HepG2 (cell line): ENCODE data around the gene TMEM8B. TPM values are rescaled to one million over a fixed set of nuclear protein-coding genes. Genes with fewer than 3 reads are reported as not detected.

ENCODE experiments used
- ATAC-seq: fragments of 200-7000 bp; cut with Tn5 transposase; 3 replicates; pipeline ENCODE4 v1.9.1; 2020; ENCODE audit warnings: mild to moderate bottlenecking, moderate library complexity
- BruUV-seq: library from RNA; stranded (reverse); fragments of 400-500 nt; replicated peaks from 2 replicates; lab custom pipeline; 2021; lab: Mats Ljungman, UMichigan
- CTCF ChIA-PET: fragments of 300-600 bp; formaldehyde crosslinking; extraction: SDS; loops from one replicate; lab custom pipeline; 2021; ENCODE audit warnings: low total read pairs, inconsistent platforms, low intra/inter-chr PET ratio; lab: Yijun Ruan, JAX
- POLR2A ChIA-PET: fragments of 350-600 bp; sonication (Branson Sonifier 250); formaldehyde crosslinking; loops from one replicate; lab custom pipeline; 2020; ENCODE audit warnings: antibody characterized with exemption, inconsistent platforms; lab: Yijun Ruan, JAX
- DNase-seq: peaks from one replicate; pipeline ENCODE4 v3.0.0-alpha.2; 2015; ENCODE audit warnings: low spot score
- FAIRE-seq: peaks from 3 replicates; lab custom pipeline; 2011; peaks lifted over from hg19 to GRCh38; lab: Jason Lieb, UNC
- H2AFZ ChIP-seq: one replicate; pipeline ENCODE4 v1.6.1; 2011; ENCODE audit warnings: low read length, inconsistent platforms
- H3K27ac ChIP-seq: fragments of 300-600 bp; 3 replicates; pipeline ENCODE4 v1.8.0; 2011; ENCODE audit warnings: mixed run types, mild to moderate bottlenecking, mixed read lengths, low read length, inconsistent platforms; ENCODE audit not compliant: insufficient read depth; ENCODE audit errors: extremely low read length
- H3K27me3 ChIP-seq, 2 experiments: fragments of 200-600 bp in 1 of 2; 2 replicates in 1 of 2; 3 replicates in 1 of 2; pipeline versions ENCODE4 v1.6.0 to v1.8.0; 2011; ENCODE audit warnings: low read length in 2 of 2, mild to moderate bottlenecking in 2 of 2, moderate library complexity in 2 of 2, inconsistent platforms in 1 of 2; ENCODE audit not compliant: insufficient read depth in 2 of 2, control insufficient read depth in 1 of 2
- H3K36me3 ChIP-seq, 2 experiments: fragments of 200-600 bp in 1 of 2; replicated peaks in 1 of 2; 2 replicates in 1 of 2; 3 replicates in 1 of 2; pipeline versions ENCODE4 v1.5.1 to v1.8.0; 2011; ENCODE audit warnings: low read length in 2 of 2, inconsistent platforms in 1 of 2; ENCODE audit not compliant: insufficient read depth in 2 of 2, control insufficient read depth in 1 of 2
- H3K4me1 ChIP-seq: 2 replicates; pipeline ENCODE4 v1.5.1; 2012; ENCODE audit warnings: low read length, inconsistent platforms; ENCODE audit not compliant: insufficient read depth
- H3K4me2 ChIP-seq: 2 replicates; pipeline ENCODE4 v1.6.0; 2011; ENCODE audit warnings: low read depth, low read length, inconsistent platforms
- H3K4me3 ChIP-seq, 3 experiments: fragments of 200-600 bp in 1 of 3; sonication (generic), shearing (Covaris generic) in 1 of 3; replicated peaks in 1 of 3; 2 replicates each; pipeline ENCODE4 v1.5.1; 2011 to 2016; ENCODE audit warnings: low read length in 3 of 3, inconsistent platforms in 2 of 3, low read depth in 2 of 3, mild to moderate bottlenecking in 2 of 3, control low read depth in 1 of 3, mixed read lengths in 1 of 3; ENCODE audit not compliant: insufficient read depth in 1 of 3
- H3K79me2 ChIP-seq: one replicate; pipeline ENCODE4 v1.6.1; 2011; ENCODE audit warnings: low read length, inconsistent platforms; ENCODE audit not compliant: insufficient read depth
- H3K9ac ChIP-seq: 2 replicates; pipeline ENCODE4 v1.6.0; 2011; ENCODE audit warnings: mild to moderate bottlenecking, low read depth, low read length, inconsistent platforms; ENCODE audit not compliant: insufficient read depth
- H3K9me3 ChIP-seq: 2 replicates; pipeline ENCODE4 v1.5.1; 2012; ENCODE audit warnings: mild to moderate bottlenecking, low read length
- H4K20me1 ChIP-seq: 2 replicates; pipeline ENCODE4 v1.6.0; 2011; ENCODE audit warnings: inconsistent platforms, mild to moderate bottlenecking, low read length, moderate library complexity; ENCODE audit not compliant: insufficient read depth
- CC2D1A ChIP-seq: sonication (generic); formaldehyde crosslinking; IDR thresholded peaks from 2 replicates; pipeline ENCODE4 v1.8.1; 2023; ENCODE audit warnings: mild to moderate bottlenecking, missing genetic modification reagents
- FOXO1 ChIP-seq: sonication (generic); formaldehyde crosslinking; IDR thresholded peaks from 2 replicates; pipeline ENCODE4 v1.4.0; 2020; ENCODE audit warnings: missing genetic modification reagents
- GTF2F1 ChIP-seq: fragments of 150-350 bp; IDR thresholded peaks from 2 replicates; pipeline ENCODE4 v1.6.1; 2014; ENCODE audit warnings: low read length
- KLF9 ChIP-seq: IDR thresholded peaks from 2 replicates; pipeline ENCODE4 v1.6.1; 2016; ENCODE audit warnings: low read depth
- MED13 ChIP-seq: sonication (generic); formaldehyde crosslinking; IDR thresholded peaks from 2 replicates; pipeline ENCODE4 v1.5.0; 2020; ENCODE audit warnings: missing genetic modification reagents
- PTBP1 ChIP-seq: fragments of 200-400 bp; formaldehyde crosslinking; IDR thresholded peaks from 2 replicates; pipeline ENCODE4 v1.6.1; 2018; ENCODE audit warnings: low read length, low read depth; ENCODE audit not compliant: poor library complexity, severe bottlenecking
- RFX5 ChIP-seq: IDR thresholded peaks from 2 replicates; pipeline ENCODE4 v1.6.1; 2011; ENCODE audit warnings: low read depth, low read length, improper control_type of control experiment
- RORA ChIP-seq: sonication (generic); formaldehyde crosslinking; IDR thresholded peaks from 2 replicates; pipeline ENCODE4 v1.5.0; 2020; ENCODE audit warnings: mild to moderate bottlenecking, missing genetic modification reagents, moderate library complexity
- THAP11 ChIP-seq: IDR thresholded peaks from 2 replicates; pipeline ENCODE4 v1.6.1; 2016; ENCODE audit warnings: missing biosample characterization, missing genetic modification reagents
- ZNF232 ChIP-seq: sonication (generic); formaldehyde crosslinking; IDR thresholded peaks from 2 replicates; pipeline ENCODE4 v1.4.0; 2020; ENCODE audit warnings: missing genetic modification reagents, borderline replicate concordance
- ZNF441 ChIP-seq: sonication (generic); formaldehyde crosslinking; IDR thresholded peaks from 2 replicates; pipeline ENCODE4 v1.7.0; 2021; ENCODE audit warnings: missing genetic modification reagents, borderline replicate concordance
- ZNF552 ChIP-seq: sonication (generic); formaldehyde crosslinking; IDR thresholded peaks from 2 replicates; pipeline ENCODE4 v1.9.0; 2022; ENCODE audit warnings: missing genetic modification reagents, mild to moderate bottlenecking, borderline replicate concordance
- WGBS: methylation state at CpG from one replicate; pipeline ENCODE4 v1.1.6; 2017; ENCODE audit warnings: low lambda C conversion rate; 5-methylcytosine and 5-hydroxymethylcytosine counted together
- in situ Hi-C: cut with HindIII; loops from 2 replicates; pipeline ENCODE4 v1.10.0; 2017; ENCODE audit warnings: low pct_unique_long_range_greater_than_20kb; ENCODE audit not compliant: extremely low pct_ligation_motif_present
- intact Hi-C: fragments of 100-400 bp; cut with micrococcal nuclease; formaldehyde crosslinking; loops from one replicate; pipeline ENCODE4 v1.10.0; 2022; ENCODE audit not compliant: unreplicated experiment
- polyA plus RNA-seq, 8 experiments: library from polyadenylated mRNA; depleted of rRNA in 3 of 8; stranded (reverse) in 7 of 8; unstranded in 1 of 8; fragments of >200 nt; fragmentation: Illumina TruSeq in 4 of 8; extraction: Trizol in 4 of 8; gene quantifications; 2 replicates each; pipeline versions ENCODE4 v1.2.1 to v1.2.3, GENCODE V29; 2011 to 2016; ENCODE audit warnings: low read depth in 4 of 8, missing spikeins in 1 of 8, mixed read lengths in 1 of 8; ENCODE audit not compliant: insufficient read depth in 1 of 8
- total RNA-seq, 5 experiments: library from RNA; depleted of rRNA; stranded (reverse); fragments of >200 nt; fragmentation: Illumina TruSeq; extraction: Trizol; gene quantifications; 2 replicates each; pipeline ENCODE4 v1.2.3, GENCODE V29; 2016; ENCODE audit warnings: low read depth in 1 of 5
- TF ChIP-seq, protein P1 (sequence below): sonication (generic); formaldehyde crosslinking; IDR thresholded peaks from 2 replicates; pipeline ENCODE4 v1.4.0; 2020; ENCODE audit warnings: mild to moderate bottlenecking, missing genetic modification reagents, borderline replicate concordance
- TF ChIP-seq, protein P2 (sequence below): sonication (generic); formaldehyde crosslinking; IDR thresholded peaks from 2 replicates; pipeline ENCODE4 v1.4.0; 2020; ENCODE audit warnings: missing genetic modification reagents, low read depth, mild to moderate bottlenecking, borderline replicate concordance
- TF ChIP-seq, protein P3 (sequence below): sonication (generic); formaldehyde crosslinking; IDR thresholded peaks from 2 replicates; pipeline ENCODE4 v1.4.0; 2020; ENCODE audit warnings: missing genetic modification reagents

Gene TMEM8B
- total and polyA plus RNA-seq, 2 of the 13 experiments (the other 11 are each of a cell fraction or from before 2014, with no cell fraction given) = 2.1 to 2.7 TPM

DNA sequence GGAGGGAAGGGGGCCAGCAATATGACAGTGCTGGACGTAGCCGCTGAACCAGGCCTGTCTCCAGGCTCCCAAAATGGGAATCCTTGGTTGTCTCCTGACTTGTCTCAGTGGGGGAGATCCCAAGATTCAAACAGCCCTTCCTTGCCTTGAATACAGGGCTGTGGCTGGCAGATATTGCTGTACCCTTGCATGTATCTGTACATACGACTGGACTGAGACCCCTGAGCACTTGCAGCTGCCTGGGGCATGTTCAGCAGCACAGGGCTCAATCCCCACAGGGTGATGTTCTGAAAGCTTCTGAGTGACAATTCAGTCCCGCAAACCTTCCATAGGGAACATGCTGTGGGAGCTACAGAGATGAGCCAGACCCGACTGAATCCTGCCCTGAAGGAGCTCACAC, 27.9 kb downstream of the TMEM8B start:
- POLR2A ChIA-PET = no interaction called here
- FAIRE-seq = no peak
- no peak overlapping the region for H2AFZ ChIP-seq
- in situ Hi-C loops = no loop called here
- 36% methylated on average over 4 of the region's 5 CpGs for WGBS
- no peaks in the 10 kb centered on the region for H4K20me1 ChIP-seq
- H3K27me3 ChIP-seq = peaks cover 0 to 30% of the 10 kb centered on the region in 2 experiments; a peak in 2 of 5 replicates
- no peaks in the 10 kb centered on the region for H3K9me3 ChIP-seq
- no peak overlapping the region for H3K4me2 ChIP-seq
- ATAC-seq = no peak
- no peak for TF ChIP-seq GTF2F1
- TF ChIP-seq PTBP1 = no peak
- TF ChIP-seq, protein P1, sequence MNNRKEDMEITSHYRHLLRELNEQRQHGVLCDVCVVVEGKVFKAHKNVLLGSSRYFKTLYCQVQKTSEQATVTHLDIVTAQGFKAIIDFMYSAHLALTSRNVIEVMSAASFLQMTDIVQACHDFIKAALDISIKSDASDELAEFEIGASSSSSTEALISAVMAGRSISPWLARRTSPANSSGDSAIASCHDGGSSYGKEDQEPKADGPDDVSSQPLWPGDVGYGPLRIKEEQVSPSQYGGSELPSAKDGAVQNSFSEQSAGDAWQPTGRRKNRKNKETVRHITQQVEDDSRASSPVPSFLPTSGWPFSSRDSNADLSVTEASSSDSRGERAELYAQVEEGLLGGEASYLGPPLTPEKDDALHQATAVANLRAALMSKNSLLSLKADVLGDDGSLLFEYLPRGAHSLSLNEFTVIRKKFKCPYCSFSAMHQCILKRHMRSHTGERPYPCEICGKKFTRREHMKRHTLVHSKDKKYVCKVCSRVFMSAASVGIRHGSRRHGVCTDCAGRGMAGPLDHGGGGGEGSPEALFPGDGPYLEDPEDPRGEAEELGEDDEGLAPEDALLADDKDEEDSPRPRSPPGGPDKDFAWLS = no peak
- TF ChIP-seq ZNF441 (CRISPR knock-in tag) = no peak
- TF ChIP-seq FOXO1 = no peak
- no peak for TF ChIP-seq CC2D1A
- TF ChIP-seq MED13 (CRISPR knock-in tag) = no peak
- no peak for TF ChIP-seq RORA (CRISPR knock-in tag)
- TF ChIP-seq, protein P2, sequence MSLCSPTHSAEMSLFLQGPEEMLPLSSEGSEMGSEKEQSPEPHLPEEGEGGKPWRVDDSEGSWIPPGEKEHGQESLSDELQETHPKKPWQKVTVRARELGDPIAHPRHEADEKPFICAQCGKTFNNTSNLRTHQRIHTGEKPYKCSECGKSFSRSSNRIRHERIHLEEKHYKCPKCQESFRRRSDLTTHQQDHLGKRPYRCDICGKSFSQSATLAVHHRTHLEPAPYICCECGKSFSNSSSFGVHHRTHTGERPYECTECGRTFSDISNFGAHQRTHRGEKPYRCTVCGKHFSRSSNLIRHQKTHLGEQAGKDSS (CRISPR knock-in tag) = no peak
- no peak for TF ChIP-seq KLF9 (CRISPR knock-in tag)
- TF ChIP-seq ZNF552 = no peak
- no peak for TF ChIP-seq ZNF232 (CRISPR knock-in tag)
- TF ChIP-seq, protein P3, sequence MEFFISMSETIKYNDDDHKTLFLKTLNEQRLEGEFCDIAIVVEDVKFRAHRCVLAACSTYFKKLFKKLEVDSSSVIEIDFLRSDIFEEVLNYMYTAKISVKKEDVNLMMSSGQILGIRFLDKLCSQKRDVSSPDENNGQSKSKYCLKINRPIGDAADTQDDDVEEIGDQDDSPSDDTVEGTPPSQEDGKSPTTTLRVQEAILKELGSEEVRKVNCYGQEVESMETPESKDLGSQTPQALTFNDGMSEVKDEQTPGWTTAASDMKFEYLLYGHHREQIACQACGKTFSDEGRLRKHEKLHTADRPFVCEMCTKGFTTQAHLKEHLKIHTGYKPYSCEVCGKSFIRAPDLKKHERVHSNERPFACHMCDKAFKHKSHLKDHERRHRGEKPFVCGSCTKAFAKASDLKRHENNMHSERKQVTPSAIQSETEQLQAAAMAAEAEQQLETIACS = no peak
- TF ChIP-seq THAP11 (CRISPR knock-in tag) = no peak
- TF ChIP-seq RFX5 = no peak
- TF ChIP-seq, all 625 proteins: peak for 0
- CTCF ChIA-PET = no interaction called here
- intact Hi-C loops = no loop called here
- Histone ChIP-seq H3K4me3 (no peak overlapping the region), H3K27ac (no peak overlapping the region), H3K79me2 (no peaks in the 10 kb centered on the region), H3K36me3 (no peaks in the 10 kb centered on the region), H3K4me1 (no peaks in the 10 kb centered on the region), H3K9ac (no peak overlapping the region)
- BruUV-seq = no TSS peak
- no peak for DNase-seq
